PC-3 (cell line): ENCODE measurements around the gene SNRNP200.

Experiments
- EZH2 ChIP-seq: fragments of 300-600 bp; sonication (generic); IDR thresholded peaks from one replicate; pipeline ENCODE4 v1.6.1; 2017; ENCODE audit warnings: antibody characterized with exemption, mild to moderate bottlenecking, low read length; ENCODE audit not compliant: unreplicated experiment
- TF ChIP-seq, protein P1 (sequence below): fragments of 300-600 bp; sonication (generic); conservative IDR thresholded peaks from 2 replicates; pipeline ENCODE4 v1.5.1; 2017; ENCODE audit warnings: antibody characterized with exemption, low read depth, mild to moderate bottlenecking, low read length

GRCh38 chr2:96259497-96259921 lies 45.8 kb downstream of the SNRNP200 start:
- TF ChIP-seq, protein P1, sequence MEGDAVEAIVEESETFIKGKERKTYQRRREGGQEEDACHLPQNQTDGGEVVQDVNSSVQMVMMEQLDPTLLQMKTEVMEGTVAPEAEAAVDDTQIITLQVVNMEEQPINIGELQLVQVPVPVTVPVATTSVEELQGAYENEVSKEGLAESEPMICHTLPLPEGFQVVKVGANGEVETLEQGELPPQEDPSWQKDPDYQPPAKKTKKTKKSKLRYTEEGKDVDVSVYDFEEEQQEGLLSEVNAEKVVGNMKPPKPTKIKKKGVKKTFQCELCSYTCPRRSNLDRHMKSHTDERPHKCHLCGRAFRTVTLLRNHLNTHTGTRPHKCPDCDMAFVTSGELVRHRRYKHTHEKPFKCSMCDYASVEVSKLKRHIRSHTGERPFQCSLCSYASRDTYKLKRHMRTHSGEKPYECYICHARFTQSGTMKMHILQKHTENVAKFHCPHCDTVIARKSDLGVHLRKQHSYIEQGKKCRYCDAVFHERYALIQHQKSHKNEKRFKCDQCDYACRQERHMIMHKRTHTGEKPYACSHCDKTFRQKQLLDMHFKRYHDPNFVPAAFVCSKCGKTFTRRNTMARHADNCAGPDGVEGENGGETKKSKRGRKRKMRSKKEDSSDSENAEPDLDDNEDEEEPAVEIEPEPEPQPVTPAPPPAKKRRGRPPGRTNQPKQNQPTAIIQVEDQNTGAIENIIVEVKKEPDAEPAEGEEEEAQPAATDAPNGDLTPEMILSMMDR = no peak
- TF ChIP-seq EZH2 = no peak
